Peyer's patch (tissue), 4 donors: ENCODE measurements around the gene PTP4A2. TPM values are rescaled to one million over a fixed set of nuclear protein-coding genes. Genes with fewer than 3 reads are reported as not detected.

Experiments
- DNase-seq, 3 donors: peaks; one replicate each; pipeline ENCODE4 v3.0.0-alpha.2; 2017 to 2019
- H3K27ac ChIP-seq, 4 donors: fragments of 200-600 bp; sonication (generic); one replicate each; pipeline ENCODE4 v1.5.1; 2016 to 2019
- H3K27me3 ChIP-seq, 2 donors: fragments of 200-600 bp; sonication (generic); one replicate each; pipeline ENCODE4 v1.5.1; 2019
- H3K36me3 ChIP-seq, 3 donors: fragments of 200-600 bp; sonication (generic); one replicate each; pipeline ENCODE4 v1.5.1; 2016 to 2019
- H3K4me1 ChIP-seq, 4 donors: fragments of 200-600 bp; sonication (generic); one replicate each; pipeline ENCODE4 v1.5.1; 2016 to 2019
- H3K4me3 ChIP-seq, 4 donors: fragments of 200-600 bp; sonication (generic); 1 replicate in 3 of 4; 2 replicates in 1 of 4; pipeline ENCODE4 v1.5.1; 2016 to 2019; ENCODE audit warnings: mild to moderate bottlenecking in 1 of 4
- H3K9me3 ChIP-seq, 4 donors: fragments of 200-600 bp; sonication (generic); one replicate each; pipeline ENCODE4 v1.5.1; 2016 to 2019; ENCODE audit warnings: mild to moderate bottlenecking in 1 of 4
- POLR2A ChIP-seq, 2 donors: fragments of 450-650 bp; IDR thresholded peaks; one replicate each; pipeline ENCODE4 v1.5.1; 2017; ENCODE audit warnings: antibody characterized with exemption in 2 of 2, mild to moderate bottlenecking in 2 of 2, moderate library complexity in 2 of 2
- total RNA-seq, 4 donors: library from RNA; depleted of rRNA; stranded (reverse); fragments of >200 nt; gene quantifications; one replicate each; pipeline ENCODE4 v1.1.0, GENCODE V29; 2016
- TF ChIP-seq, protein P1 (sequence below), 6 experiments: fragments of 450-650 bp in 4 of 6; fragments of 200-600 bp in 2 of 6; sonication (generic) in 1 of 6; IDR thresholded peaks; one replicate each; pipeline ENCODE4 v1.5.1; 2017 to 2019; ENCODE audit warnings: antibody characterized with exemption in 6 of 6, mild to moderate bottlenecking in 3 of 6, moderate library complexity in 1 of 6

Gene PTP4A2
- total RNA-seq, 4 donors from 2014 or later = 103 to 165 (median 122) TPM

DNA sequence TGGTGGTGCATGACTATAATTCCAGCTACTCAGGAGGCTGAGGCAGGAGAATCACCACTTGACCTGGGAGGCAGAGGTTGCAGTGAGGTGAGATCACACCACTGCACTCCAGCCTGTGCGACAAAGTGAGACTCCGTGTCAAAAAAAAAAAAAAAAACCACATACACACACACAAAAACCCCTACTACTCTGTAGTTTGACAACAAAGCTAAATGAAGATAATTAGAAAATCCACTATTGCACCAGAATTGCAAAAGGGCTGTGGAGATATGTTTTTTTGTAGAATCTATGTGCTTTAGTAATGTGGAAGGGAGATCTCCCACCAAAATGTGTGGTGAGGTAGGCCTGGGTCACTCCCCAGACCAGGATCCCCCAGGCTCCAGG, 43.3 kb upstream of the PTP4A2 start:
- DNase-seq = no peak
- no peak overlapping the region for H3K27ac ChIP-seq
- H3K4me3 ChIP-seq = no peak overlapping the region
- TF ChIP-seq, protein P1, sequence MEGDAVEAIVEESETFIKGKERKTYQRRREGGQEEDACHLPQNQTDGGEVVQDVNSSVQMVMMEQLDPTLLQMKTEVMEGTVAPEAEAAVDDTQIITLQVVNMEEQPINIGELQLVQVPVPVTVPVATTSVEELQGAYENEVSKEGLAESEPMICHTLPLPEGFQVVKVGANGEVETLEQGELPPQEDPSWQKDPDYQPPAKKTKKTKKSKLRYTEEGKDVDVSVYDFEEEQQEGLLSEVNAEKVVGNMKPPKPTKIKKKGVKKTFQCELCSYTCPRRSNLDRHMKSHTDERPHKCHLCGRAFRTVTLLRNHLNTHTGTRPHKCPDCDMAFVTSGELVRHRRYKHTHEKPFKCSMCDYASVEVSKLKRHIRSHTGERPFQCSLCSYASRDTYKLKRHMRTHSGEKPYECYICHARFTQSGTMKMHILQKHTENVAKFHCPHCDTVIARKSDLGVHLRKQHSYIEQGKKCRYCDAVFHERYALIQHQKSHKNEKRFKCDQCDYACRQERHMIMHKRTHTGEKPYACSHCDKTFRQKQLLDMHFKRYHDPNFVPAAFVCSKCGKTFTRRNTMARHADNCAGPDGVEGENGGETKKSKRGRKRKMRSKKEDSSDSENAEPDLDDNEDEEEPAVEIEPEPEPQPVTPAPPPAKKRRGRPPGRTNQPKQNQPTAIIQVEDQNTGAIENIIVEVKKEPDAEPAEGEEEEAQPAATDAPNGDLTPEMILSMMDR (IDR thresholded peaks at IDR 0.05) = no peak
- no peak for TF ChIP-seq POLR2A (IDR thresholded peaks at IDR 0.05)
- no peaks in the 10 kb centered on the region for H3K27me3 ChIP-seq
- no peaks in the 10 kb centered on the region for H3K9me3 ChIP-seq
- H3K4me1 ChIP-seq = peaks cover 0 to 13% (median 0%) of the 10 kb centered on the region in 4 donors
- no peaks in the 10 kb centered on the region for H3K36me3 ChIP-seq

DNA sequence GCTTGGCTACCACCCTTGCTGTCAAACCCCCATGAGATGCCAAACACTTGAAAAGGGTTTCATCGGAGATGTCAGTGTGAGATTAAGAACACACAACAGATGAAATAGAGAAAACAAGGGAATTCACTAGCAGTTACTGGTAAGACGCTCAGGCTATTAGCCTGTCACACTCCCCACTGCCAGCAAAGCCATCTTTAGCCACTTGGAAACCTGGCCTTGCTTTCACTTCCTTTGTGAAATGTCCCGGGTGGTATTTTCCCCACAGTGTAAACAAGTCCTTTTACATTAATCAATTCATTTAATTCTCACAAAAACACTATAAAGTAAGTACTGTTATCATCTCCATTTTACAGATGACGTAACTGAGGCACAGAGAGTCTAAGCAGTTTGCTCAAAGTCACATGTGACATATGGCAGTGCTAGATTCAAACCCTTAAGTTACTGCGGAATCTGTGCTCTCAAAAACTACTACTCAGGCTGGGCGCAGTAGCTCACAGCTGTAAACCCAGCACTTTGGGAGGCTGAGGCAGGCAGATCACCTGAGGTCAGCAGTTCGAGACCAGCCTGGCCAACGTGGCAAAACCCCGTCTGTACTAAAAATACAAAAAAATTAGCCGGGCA, 42.8 kb upstream of the PTP4A2 start:
- no peak overlapping the region for H3K4me3 ChIP-seq
- no peaks in the 10 kb centered on the region for H3K9me3 ChIP-seq
- no peaks in the 10 kb centered on the region for H3K27me3 ChIP-seq
- H3K4me1 ChIP-seq = peaks cover 0 to 13% (median 0%) of the 10 kb centered on the region in 4 donors
- no peak for TF ChIP-seq POLR2A (IDR thresholded peaks at IDR 0.05)
- TF ChIP-seq, protein P1 (IDR thresholded peaks at IDR 0.05) = no peak
- no peaks in the 10 kb centered on the region for H3K36me3 ChIP-seq
- no peak for DNase-seq
- no peak overlapping the region for H3K27ac ChIP-seq

DNA sequence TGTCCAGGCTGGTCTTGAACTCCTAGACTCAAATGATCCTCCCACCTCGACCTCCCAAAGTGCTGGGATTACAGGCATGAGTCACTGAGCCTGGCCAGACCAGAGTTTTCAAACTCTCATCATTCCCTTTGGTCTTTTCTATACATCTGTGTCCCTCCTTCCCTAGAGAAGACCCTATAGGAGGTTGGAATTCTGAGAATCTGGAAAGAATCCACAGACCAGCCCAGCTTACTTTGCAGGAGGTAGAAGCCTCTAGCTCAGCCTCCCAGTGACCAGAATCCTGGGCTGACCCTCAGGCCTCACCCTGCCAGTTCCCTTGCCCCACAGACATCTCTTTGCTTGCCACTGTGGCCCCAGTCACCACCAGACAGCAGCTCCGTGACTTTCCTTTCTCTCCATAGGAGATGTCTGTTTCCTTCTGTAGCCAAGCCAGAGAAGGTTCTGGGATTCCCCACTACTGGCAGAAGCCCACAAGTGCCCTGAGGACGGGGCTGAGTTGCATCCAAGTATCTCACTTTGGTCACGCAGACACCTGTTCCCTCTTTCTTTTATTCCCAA, 40.8 kb upstream of the PTP4A2 start:
- Histone ChIP-seq H3K4me1 (peaks cover 0 to 7% (median 0%) of the 10 kb centered on the region in 4 donors), H3K4me3 (no peak overlapping the region), H3K27me3 (no peaks in the 10 kb centered on the region), H3K27ac (no peak overlapping the region), H3K36me3 (no peaks in the 10 kb centered on the region), H3K9me3 (no peaks in the 10 kb centered on the region)
- DNase-seq = no peak
- no peak for TF ChIP-seq POLR2A (IDR thresholded peaks at IDR 0.05)
- TF ChIP-seq, protein P1 (IDR thresholded peaks at IDR 0.05) = no peak

DNA sequence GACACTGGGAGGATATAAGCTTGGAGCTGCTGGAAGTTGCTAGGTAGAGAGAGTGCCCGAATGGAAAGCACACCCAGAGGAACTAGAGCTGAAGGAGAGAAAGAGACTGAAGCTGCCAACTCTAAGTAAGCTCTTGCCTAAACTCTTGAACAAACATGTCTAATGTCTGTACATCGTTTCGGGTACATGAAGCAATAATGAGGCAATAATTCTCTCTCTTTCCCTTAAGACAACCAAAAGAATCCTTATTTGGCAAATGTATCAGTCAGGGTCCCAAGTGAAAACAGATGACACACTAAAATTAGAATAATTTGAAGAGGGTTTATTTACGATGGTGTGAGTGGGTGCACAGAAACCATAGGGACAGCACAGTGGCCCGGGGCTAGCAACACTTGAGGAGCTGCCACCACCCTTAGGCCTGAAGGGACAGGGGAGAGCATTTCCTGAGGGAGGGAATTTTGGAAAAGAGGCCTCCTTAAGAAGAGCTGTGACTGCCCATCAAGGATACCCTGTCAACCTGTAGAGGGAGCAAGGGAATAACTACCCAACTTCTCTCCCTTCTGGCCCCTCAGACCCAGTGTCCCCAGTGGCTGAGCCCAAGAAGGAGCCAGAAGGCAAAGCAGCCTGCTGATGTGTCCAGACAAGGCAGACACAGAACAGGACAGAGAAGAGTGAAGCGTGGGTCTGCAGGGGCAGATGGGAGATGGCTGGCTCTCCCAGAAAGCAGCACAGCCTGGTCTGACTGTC, 39.4 kb upstream of the PTP4A2 start:
- no peak overlapping the region for H3K4me3 ChIP-seq
- H3K27ac ChIP-seq = no peak overlapping the region
- H3K36me3 ChIP-seq = no peaks in the 10 kb centered on the region
- peaks cover 0 to 7% (median 0%) of the 10 kb centered on the region in 4 donors for H3K4me1 ChIP-seq
- no peak for DNase-seq
- H3K27me3 ChIP-seq = no peaks in the 10 kb centered on the region
- no peaks in the 10 kb centered on the region for H3K9me3 ChIP-seq
- no peak for TF ChIP-seq POLR2A (IDR thresholded peaks at IDR 0.05)
- TF ChIP-seq, protein P1 (IDR thresholded peaks at IDR 0.05) = peak in 3 of 6 experiments; percentile 21 to 32 (median 27)

DNA sequence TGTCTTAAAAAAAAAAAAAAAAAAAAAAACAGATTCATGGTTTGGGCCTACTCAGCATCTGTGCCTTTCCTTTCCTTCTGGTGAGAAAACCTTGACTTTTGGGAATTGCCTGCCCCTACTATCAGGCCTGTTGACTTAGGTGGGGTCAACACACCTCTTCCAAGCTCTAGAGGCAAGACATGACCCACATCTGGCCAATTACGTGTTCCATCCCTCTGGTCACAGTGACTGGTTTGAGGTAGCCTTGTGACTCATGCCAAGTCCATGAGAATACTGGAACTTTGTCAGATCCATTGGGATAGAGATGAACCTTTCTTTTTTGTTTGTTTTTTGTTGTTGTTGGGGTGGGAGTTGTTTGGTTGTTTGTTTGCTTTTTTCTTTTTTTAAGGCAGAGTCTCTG, 38.2 kb upstream of the PTP4A2 start:
- Histone ChIP-seq H3K27ac (no peak overlapping the region), H3K4me1 (no peaks in the 10 kb centered on the region)
- TF ChIP-seq, protein P1 (IDR thresholded peaks at IDR 0.05) = no peak
- TF ChIP-seq POLR2A (IDR thresholded peaks at IDR 0.05) = no peak

More for the DNA sequence above, 38.2 kb upstream of the PTP4A2 start:
- Histone ChIP-seq H3K4me3 (no peak overlapping the region), H3K9me3 (no peaks in the 10 kb centered on the region), H3K36me3 (no peaks in the 10 kb centered on the region), H3K27me3 (no peaks in the 10 kb centered on the region)
- no peak for DNase-seq
